Epidermal melanocyte (primary cell): Measurements from ENCODE around the gene KYNU.
"Not testable (repeated sequence)": the region's sequence is repeated elsewhere in the genome, so short reads cannot be mapped to it uniquely, and the experiment has no call there.

Experiments used
- DNase-seq: peaks from one replicate; pipeline ENCODE4 v3.0.0; 2011; ENCODE audit warnings: low spot score; ENCODE audit not compliant: insufficient read length

The KYNU gene

DNA sequence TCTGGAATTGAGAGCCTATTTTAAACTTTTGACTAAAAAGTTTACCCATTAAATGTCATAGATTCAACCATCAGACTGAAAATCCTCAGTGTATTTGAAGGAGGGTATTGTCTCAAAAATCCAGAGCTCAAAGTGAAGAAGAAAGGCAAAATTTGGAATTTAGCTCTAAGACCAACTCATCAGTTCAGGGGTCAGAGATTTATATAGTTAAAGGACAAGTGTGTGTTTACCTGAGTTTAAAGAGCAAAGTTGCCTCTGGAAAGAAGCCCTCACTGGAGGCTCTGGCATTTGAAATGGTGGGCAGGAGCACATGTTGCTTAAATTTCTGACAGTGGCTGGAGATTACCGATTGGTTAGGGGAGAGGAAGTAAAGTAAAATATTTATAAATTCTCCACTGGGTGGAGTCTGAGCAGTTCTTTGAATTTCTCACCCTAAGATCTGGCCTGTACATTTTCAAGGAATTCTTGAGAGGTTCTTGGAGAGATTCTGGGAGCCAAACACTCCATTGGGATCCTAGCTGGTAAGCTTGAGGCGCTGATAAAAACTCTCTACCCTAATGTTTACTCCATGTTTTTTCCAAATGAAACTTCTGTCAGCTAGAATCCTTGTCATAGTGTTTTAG is at the start of gene KYNU:
TSS of gene KYNU (plus strand) at position 449 of the 623 bp plus-strand sequence. CDS start 7,704 bp downstream, outside the sequence.
- DNase-seq = no peak

DNA sequence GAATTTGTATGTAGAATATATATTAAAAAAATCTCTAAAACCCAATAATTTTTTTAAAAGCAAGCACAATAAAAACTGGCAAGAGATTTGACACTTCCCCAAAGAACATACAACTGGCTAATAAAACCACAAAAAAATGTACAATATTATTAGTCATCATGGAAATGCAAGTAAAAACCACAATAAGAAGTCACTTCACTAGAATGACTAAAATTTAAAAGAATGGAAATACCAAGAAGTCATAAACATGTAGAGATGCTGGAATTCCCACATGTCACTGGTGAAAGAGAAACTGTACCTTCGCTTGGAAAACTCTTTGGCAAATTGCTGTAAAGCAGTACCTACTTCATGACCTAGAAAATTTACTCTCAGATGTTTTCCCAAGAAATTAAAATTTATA is 43.4 kb upstream of the KYNU start:
- no peak for DNase-seq

DNA sequence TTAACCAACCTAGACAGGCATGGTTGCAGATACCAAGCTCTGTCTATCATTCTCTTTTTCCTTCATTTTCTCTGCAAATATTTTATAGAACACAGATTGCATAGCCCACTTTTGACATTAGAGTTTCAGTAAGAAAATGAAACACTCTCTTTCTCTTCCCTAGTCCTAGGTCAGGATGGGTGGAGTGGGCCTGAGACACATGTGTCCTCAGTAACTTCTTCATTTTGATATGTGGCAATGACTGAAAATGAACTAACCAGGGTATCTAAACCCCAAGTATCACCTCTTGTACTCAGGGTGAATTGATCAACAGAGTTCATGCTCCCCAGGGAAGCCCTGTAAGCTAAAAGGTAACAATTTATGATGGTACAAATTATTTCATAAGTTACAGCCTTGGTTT is 37.0 kb upstream of the KYNU start:
- no peak for DNase-seq

DNA sequence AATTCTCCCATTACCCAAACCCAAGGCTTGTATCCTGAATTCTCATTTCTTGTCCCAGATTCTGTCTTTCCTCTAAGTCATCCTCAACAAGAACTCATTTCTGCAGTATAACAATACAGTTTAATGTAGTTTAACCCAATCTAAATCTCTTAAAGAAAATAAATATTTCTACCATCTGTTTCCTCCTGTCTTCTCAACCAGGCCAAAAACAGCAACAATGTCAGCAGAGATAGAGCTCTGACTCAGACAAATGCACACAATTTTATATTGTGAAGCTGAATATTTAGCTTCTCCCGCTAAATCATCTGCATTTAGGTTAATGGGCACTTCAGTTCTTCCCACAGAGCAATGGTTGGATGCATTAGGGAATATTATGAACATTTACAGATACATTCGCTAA is 35.7 kb upstream of the KYNU start:
- no peak for DNase-seq

DNA sequence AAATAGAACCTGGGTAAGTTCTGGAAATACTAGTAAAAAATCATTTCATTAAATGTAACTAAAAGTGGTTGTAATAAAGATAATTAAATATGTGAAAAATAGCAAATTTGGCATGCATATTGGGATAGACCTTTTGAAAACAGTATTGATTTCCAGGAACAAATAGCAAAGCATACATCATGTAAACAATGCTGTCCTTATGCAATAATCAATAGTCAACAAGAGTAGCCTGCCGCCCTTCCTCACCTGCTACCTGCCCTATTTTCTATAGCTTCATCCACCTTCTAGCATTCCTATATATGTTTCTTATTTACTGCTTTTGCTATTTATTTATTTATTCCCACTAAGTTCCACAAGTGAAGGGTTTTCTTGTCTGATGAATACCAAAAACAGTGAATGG is 35.1 kb upstream of the KYNU start:
- no peak for DNase-seq

DNA sequence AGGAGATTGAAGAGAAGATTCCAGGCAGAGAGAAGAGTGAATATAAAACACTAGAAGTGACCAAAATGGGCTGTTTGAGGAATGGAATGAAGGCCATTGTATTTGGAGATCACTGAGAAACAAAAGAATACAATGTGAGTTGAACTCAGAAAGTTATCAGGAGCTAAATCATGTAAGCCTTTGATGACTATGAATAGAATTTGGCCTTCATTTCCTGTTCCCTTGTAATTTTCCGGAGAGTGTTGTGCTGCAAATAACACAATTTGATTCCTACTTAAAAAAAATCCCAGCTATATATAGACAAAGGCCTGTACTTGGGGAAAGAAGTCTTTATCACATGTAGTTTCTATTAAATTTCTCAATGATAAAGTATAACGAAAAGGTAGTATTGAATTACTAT is 33.7 kb upstream of the KYNU start:
- DNase-seq = no peak

DNA sequence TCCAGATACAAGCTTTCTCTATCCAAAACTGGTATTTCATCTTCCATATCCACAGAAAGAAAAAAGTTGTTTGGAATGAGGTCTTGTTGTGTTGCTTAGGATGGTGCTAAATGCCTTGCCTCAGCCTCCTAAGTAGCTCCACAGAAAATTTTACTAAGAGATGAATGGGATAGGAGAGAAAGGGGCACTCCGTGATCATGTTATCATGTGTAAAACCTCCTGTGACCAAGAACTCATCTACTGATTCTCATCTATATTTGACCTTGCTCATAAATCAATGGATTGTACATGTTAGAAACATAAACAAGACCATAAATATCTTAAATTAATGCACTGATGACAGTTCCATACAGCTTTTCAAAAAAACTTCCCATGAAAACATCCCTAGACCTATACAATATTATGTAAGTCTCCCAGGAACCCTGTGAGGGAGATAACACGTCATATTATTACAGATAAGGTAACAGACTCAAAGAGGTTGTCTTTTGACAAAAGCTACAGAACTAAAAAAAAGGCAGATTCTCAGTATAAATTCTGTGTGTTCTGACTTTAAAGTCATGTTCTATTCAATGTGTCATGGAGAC is 29.3 kb upstream of the KYNU start:
- DNase-seq = no peak

DNA sequence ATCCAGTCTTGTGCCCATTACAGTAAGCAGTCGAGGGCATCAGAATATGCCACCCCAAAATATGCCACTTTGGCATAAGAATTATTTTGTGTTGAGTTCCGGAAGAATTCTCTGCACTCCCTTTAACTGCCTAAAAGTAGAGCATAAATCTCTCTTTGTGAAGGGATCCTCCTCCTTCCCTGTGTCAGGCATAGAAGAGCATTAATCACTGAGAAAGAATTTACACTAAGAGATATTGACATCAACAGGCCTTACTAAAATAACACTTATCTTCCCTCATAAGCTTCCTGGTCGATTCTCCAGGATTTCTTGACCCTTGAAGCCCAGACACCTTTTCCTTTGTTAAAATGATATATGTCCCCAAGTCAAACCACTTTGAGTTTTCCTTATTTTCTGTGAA is 27.6 kb upstream of the KYNU start:
- DNase-seq = no peak

DNA sequence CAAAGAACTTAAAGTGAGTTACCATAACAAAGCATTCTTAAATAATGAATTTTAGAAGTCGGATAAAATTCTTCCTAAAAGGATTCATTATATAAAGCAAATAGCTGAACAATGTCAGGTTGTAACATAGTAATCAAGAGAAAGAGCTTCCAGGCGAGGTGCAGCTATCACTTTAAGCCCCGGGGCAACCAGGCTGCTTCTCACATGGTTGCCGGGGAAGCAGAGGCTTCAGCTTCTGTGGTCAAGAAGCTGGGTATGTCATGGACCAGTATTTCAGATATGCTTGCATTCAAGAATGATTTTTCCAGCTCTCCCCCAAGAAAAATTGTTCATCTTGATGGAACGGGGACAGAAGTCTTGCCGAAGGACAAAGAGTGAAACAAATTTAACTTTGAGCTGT is 23.6 kb upstream of the KYNU start:
- DNase-seq = no peak

DNA sequence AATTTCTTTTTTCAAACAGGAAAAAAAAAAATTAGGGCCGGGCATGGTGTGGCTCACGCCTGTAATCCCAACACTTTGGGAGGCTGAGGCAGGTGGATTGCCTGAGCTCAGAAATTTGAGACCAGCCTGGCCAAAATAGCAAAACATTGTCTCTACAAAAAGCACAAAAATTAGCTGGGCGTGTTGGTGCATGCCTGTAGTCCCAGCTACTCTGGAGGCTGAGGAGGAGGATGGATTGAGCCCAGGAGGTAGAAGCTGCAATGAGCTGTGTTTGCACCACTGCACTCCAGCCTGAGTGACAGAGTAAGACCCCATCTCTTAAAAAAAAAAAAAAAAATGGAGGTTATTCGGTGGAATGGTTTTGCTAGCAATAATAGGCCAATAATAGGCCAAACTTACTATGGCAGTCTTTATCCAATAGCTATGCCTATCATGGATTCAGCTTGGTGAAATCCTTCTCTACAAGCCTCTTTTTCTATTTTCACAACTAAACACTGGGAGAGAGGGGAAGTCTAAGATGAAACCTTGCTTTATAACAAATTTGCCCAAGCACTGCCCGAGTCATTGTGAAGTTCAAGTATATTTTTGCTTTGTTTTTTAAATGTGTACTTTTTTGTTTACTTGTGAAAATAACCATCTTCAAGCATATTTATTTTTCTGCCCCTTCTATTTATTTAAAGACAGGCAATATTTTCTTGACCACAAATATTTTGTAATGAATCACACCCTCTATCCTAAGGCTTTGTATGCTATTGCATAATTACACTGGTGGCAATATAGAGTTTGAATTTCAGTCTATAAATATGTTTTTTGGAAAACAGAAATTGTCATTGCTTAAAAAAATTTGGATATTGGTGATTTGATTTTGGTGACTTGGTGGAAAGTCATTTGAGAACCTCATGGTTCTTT is 20.0 kb upstream of the KYNU start:
- no peak for DNase-seq

DNA sequence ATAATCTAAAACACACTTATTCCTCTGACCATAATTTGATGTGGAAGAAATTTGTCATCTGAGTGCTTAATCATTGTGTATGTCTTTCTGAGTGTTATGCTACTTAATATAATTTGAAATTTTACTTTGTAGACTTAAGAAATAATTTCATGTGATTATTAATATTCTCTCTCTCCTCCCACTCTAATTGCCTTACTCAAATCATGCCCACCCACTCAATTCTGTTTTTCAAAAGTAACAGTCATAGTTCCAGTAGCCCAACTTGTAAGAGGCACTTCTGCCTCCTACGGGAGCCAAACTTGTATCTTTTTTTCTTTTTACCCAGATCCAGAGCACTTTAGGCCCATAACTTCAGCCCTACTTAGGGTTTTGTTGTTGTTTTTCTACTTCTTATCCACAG is 18.5 kb upstream of the KYNU start:
- DNase-seq = no peak

DNA sequence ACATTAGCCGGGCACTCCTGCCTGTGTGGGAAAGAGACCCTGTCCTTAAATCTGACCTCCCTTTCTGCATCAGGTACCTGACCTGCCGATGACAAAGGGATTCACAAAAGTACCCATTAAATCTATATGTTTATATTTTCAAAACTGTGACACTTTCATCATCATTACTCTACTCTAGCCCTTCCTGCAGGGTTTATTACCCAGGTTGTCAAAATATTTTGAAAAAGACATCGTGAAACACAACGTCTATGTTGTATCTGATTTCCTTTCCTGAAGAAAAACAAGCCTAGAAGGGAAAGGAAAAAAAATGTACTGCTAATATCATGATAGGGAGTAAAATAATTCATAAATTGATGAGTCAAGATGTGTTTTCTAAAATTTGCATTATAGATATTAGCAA is 15.2 kb upstream of the KYNU start:
- DNase-seq = no peak

DNA sequence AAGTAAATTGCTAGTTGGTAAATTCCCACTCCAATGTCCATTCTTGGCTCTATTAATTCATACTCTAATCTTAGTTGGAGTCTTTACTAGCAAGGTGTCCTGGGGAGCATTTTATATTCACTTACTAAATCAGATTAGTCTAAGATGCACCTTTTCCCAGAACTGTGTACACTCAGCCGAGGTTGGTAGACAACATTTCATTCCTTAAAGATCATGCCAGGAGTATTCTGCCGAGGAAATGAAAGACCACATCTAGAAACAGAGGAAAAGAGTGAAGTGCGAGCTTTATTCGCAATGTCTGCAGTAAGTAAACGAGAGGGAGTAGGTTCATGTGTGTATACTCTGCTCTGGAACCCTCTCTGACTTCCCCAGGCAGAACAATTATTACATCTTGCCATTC is 14.6 kb upstream of the KYNU start:
- no peak for DNase-seq

DNA sequence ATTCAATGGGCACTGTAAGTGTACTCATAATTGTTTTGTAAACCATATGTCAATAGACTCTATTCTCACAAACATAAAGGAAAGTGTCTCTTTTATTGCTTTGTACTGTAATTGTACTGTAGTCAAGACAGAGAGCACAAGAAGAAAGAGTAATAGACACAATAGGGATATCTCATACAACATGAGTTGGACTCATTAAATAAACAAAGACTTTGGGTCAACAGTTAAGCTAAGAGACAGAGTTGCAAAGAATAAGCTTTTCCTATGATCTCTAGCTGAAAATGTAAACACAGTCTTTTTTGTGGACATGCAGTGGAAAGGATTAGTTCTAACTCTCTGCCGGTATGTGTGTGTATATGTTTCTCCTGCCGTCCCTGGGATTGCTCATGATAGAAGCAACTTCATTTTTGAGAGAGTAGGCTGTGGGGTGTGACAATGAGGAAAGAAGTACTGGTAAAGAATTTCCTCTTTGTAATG is 13.9 kb upstream of the KYNU start:
- DNase-seq = no peak

DNA sequence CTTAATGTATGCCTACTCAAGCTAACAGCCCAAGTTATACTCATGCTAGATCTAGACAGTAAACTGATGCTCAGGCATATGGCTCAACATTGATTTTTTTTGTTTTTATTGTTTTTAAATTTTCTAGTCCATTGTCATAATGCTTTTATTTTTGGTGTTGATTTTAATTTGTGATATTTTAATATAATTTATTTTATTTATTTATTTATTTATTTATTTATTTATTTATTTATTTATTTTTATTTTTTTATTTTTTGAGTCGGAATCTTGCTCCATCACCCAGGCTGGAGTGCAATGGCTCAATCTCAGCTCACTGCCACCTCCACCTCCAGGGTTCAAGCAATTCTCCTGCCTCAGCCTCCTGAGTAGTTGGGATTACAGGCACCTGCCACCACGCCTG is 12.9 kb upstream of the KYNU start:
- DNase-seq = not testable (repeated sequence)

DNA sequence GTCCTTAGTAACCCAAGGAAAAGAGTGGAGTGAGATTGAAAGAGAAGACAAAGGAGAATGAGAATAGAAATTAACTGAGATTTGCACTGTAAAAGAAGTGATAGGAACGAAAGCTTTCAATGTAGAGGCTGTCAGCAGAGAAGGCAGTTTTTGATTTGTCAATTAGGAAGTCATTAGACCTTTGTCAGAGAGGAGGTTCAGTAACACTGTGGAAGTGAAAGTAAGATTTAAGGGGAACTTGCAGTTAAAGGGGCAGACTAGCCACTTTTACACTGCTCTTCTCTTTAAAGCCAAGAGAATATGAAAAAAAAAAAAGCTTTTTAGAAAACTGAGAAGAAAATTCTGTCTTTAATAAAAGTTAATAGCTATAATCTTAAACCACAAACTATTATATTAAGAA is 11.5 kb upstream of the KYNU start:
- DNase-seq = no peak

DNA sequence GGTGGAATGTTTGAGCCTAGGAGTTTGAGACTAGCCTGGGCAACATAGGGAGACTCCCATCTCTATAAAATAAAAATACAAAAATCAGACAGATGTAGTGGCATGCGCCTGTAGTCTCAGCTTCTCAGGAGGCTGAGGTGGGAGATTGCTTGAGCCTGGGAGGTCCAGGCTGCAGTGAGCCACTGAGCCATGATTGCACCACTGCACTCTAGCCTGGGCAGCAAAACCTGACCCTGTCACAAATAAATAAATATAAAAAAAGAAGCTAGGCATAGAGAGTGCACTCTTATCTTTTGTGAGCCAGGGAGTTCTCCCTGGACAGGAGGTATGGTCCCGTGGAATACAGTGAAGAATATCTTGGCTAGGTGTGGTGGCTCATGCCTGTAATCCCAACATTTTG is 11.0 kb upstream of the KYNU start:
- no peak for DNase-seq

DNA sequence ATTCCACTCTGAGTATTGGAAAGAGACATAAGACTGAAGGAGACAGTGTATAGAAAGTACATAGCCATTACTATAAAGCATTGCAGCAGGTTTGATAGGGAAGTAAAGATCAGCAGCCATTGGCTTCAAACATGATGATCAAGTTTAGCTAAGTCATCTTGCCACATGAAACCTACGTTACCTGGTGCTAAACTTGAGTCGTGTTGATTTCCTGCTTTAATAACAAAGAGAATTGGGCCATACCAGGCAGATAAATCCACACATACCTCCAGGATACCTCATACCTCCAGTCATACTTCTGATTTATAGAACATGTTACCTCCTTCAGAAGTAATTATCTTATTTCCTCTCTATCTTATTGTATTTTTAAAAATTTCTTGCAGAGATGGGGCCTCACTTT is 10.3 kb upstream of the KYNU start:
- DNase-seq = no peak

DNA sequence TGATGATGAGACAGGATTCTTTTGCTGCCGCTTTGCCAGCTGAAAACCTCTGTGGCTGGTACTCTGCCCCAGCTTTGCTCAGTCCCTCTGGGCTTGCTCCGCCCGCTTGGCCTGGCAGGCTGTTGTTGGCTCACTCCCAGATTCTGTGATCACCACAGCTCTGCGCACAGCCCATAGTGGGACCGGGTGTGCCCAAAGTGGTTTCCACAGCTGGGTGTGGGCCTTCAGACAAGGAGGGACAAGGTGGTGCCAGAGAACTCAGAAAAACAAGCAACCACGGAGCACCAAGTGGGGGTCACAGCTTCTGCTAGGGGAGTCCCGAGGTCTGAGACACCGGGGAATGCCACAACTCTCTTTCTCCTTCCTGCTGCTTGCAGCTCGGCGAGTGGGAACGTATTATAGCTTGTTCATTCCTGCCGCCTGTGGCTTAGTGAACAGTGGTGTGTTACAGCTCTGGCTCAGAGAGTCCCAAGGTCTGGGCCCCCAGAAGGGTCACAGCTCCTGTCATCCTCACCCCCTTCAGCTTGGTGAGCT is 9.2 kb upstream of the KYNU start:
- DNase-seq = no peak

DNA sequence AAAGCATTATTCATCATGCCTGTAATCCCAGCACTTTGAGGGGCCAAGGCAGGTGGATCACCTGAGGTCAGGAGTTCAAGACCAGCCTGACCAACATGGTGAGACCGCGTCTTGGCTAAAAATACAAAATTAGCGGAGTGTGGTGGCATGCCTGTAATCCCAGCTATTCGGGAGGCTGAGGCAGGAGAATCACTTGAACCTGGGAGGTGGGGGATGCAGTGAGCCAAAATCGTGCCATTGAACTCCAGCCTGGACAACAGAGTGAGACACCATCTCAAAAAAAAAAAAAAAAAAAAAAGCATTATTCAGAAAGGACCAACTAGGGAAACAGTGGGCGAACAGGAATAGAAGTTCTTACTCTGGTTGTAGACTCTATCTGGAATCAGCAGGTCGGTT is 8.4 kb upstream of the KYNU start:
- not testable (repeated sequence) for DNase-seq

DNA sequence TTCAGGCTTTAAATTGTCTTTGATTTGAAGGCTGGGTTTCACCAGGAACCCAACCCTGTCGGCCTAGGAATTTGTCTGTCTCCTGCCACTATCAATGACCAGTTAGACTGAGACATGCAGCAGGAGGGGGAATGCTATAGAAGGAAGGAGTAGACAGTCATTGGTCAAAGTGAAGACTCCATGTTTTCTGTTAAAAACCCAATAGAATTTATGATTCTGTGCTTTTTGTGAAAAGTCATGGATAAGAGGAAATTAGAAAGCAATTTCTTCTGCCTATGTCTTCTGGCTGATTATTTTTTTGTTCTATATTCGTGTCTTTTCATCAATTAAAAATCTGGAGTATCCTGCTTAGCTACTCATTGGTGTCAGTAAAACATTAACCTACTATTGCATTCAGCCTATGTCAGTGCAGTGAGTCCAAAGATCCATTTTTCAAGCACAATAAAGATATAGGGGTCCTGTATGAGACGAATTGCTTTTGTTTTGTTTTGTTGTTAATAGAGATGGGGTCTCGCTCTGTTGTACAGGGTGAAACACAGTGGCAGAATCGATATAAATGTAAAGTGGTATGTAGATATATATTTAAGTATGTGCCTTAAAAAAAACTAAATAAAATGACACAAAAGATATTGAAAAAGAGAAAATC is 7.9 kb upstream of the KYNU start:
- DNase-seq = no peak

DNA sequence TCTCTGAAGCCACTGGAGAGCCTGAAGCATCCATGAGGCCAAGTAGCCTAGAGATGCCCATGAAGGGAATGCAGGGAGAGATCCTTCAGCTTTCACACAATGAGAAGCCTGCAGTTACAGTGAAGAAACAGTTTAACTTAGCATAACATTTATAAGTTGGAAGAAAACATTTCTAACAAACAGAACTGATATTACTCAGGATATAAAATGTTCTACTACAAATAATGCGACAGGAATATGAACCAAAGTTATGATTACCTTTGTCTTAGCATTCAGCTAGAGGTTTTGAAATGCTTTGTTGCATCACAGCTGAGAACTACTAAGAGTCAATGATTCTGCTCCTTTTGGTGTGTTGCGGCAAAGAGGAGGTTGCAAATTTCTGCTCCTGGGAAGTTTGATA is 6.9 kb upstream of the KYNU start:
- no peak for DNase-seq
